Inflammatory macrophage treated with lipopolysaccharide for 4 hours (primary cell): ENCODE results near the gene ISM2.

Experiments used
- DNase-seq: peaks from one replicate; pipeline ENCODE4 v3.0.0-alpha.2; 2020

Gene ISM2

GRCh38 chr14:77459072-77459723 lies 39.4 kb downstream of the ISM2 start:
- peak; percentile 75 for DNase-seq

GRCh38 chr14:77458249-77458950 lies 40.2 kb downstream of the ISM2 start:
- peak; percentile 23 for DNase-seq

- peak; percentile 99 for DNase-seq
Observed at GRCh38 chr14:77457522-77458248, 40.9 kb downstream of the ISM2 start, which contains the start of the genes AHSA1 and VIPAS39. Gene AHSA1, plus strand, starts transcription at chr14:77458093. Its CDS starts 97 bp downstream, at chr14:77458190. Gene VIPAS39, minus strand, starts transcription at chr14:77457601. Its CDS starts 3,499 bp downstream, at chr14:77454102.

GRCh38 chr14:77457115-77457521 lies 41.5 kb downstream of the ISM2 start:
- DNase-seq, result no peak

GRCh38 chr14:77455966-77456640 lies 42.5 kb downstream of the ISM2 start:
- no peak for DNase-seq

GRCh38 chr14:77442196-77442595 lies 56.4 kb downstream of the ISM2 start:
- DNase-seq, result no peak

- DNase-seq, result no peak
Observed at GRCh38 chr14:77439861-77440260, 58.8 kb downstream of the ISM2 start.

- DNase-seq, result no peak
Observed at GRCh38 chr14:77438596-77438995, 60.0 kb downstream of the ISM2 start.

GRCh38 chr14:77436042-77436441 lies 62.6 kb downstream of the ISM2 start:
- no peak for DNase-seq

- no peak for DNase-seq
Observed at GRCh38 chr14:77426396-77426795, 72.2 kb downstream of the ISM2 start.

- DNase-seq, result no peak
Observed at GRCh38 chr14:77424862-77425261, 73.8 kb downstream of the ISM2 start.
